NCI-H1930 (cell line): ENCODE measurements around the gene CDCA3.
A peak's percentile ranks its signal among the peaks of the same experiment; 100 is the strongest.

Experiments
- DNase-seq, 2 experiments: peaks; one replicate each; lab custom pipeline; 2025; lab: John Stamatoyannopoulos, UW

CDCA3 gene

GRCh38 chr12:6831450-6831995 is 19.6 kb downstream of the CDCA3 start:
- DNase-seq = no peak

DNA sequence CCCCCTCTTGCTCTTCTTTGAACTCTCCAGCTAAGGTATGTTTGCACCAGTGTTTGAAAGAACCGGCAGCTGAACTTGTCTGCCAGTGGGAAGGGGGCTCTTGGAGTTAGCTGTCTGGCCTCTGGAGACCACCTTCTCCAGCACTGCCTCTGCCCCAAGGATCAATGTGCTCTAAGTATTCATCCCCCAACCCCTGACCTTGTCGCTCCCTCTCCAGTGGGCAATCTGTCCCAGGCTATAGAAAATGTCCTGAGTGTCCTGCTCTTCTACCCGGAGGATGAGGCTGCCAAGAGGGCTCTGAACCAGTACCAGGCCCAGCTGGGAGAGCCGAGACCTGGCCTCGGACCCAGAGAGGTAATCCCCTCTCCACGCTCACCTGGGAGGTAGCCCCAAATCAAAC is 20.1 kb downstream of the CDCA3 start:
- DNase-seq = no peak

DNA sequence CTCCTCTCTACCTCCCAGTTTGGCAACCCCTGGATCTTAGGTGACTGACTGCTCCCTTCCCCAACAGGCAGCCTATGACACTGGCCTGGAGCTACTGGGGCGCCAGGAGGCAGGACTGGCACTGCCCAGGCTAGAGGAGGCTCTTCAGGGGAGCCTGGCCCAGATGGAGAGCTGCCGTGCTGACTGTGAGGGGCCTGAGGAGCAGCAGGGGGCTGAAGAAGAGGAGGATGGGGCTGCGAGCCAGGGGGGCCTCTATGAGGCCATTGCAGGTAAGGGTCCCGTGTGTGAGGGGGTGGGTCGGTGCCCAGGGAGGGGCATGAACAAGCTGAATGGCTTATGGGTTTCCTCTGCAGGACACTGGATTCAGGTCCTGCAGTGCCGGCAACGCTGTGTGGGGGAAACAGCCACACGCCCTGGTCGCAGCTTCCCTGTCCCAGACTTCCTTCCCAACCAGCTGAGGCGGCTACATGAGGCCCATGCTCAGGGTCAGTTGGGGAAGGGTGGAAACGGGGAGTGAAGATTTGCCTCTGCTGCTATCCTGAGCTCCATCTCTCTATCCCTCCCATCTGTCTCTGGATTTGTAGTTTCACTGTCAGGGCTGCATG is 20.7 kb downstream of the CDCA3 start:
- no peak for DNase-seq

- peak in 1 of 2 experiments; percentile 59 for DNase-seq
These were observed 21.4 kb downstream of the CDCA3 start for GRCh38 chr12:6829536-6830220.

GRCh38 chr12:6828781-6829535 is 22.1 kb downstream of the CDCA3 start:
- peak; percentile 35 to 59 for DNase-seq

DNA sequence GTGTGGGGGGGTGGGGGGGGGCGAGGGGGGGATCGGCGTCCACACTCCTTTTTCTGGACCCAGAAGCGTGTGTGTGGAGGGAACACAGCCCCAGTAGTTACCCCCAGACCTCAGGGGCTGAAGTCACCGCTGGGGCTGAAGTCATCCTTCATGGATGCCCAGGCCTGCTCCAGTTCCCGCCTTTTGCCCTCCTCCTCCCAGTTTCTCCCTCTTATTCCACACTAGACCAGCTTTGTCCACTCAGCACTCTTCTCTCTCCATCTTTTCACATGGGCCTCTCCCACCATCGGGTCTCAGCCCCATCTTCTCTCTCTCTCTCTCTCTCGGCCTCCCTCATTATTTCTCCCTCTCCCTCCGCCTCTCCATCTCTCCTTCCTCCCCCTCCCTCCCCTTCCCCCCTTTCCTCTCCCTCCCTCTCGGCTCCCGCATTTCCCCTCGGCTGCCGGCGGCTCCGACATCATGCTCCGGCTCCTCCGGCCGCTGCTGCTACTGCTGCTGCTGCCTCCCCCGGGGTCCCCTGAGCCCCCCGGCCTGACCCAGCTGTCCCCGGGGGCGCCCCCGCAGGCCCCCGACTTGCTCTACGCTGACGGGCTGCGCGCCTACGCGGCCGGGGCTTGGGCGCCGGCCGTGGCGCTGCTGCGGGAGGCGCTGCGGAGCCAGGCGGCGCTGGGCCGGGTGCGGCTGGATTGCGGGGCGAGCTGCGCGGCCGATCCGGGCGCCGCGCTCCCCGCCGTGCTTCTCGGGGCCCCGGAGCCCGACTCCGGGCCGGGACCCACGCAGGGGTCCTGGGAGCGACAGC is 22.9 kb downstream of the CDCA3 start, which contains the start of gene P3H3:
TSS of gene P3H3 (plus strand) at position 426 of the 799 bp plus-strand sequence. CDS start at position 460, 34 bp downstream.
- DNase-seq = peak; percentile 43 to 48

DNA sequence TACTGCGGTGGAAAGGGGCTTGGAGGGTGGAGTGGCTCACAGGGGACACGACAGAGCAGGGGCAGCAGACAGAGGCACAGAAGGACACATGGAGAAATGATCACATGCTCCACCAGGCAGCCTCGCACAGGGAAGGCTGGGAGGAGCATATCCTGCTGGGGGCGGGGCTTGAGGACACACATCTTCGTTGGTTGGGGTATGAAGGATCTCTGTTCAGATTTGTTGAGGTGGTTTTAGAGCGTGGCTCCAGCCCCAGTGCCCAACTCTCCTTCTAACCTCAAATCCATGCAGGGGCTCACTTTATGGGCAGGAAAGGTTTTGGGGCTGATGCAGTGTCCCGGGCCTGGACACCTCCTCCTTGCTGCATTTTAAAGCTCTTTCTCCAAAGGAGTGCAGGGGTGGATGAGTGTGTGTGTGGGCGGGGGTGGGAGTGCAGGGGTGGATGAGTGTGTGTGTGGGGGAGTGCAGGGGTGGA is 23.6 kb downstream of the CDCA3 start:
- peak; percentile 61 to 67 for DNase-seq

GRCh38 chr12:6826734-6827436 is 24.2 kb downstream of the CDCA3 start:
- DNase-seq = no peak

- DNase-seq = no peak
These were observed 24.9 kb downstream of the CDCA3 start for GRCh38 chr12:6826125-6826733.

- peak; percentile 78 to 88 for DNase-seq
These were observed 25.5 kb downstream of the CDCA3 start for GRCh38 chr12:6825398-6826124.

GRCh38 chr12:6824901-6825381 is 26.1 kb downstream of the CDCA3 start:
- DNase-seq = peak in 1 of 2 experiments; percentile 41

GRCh38 chr12:6824085-6824775 is 26.9 kb downstream of the CDCA3 start:
- no peak for DNase-seq

- DNase-seq = no peak
These were observed 27.7 kb downstream of the CDCA3 start for GRCh38 chr12:6823182-6824084.

DNA sequence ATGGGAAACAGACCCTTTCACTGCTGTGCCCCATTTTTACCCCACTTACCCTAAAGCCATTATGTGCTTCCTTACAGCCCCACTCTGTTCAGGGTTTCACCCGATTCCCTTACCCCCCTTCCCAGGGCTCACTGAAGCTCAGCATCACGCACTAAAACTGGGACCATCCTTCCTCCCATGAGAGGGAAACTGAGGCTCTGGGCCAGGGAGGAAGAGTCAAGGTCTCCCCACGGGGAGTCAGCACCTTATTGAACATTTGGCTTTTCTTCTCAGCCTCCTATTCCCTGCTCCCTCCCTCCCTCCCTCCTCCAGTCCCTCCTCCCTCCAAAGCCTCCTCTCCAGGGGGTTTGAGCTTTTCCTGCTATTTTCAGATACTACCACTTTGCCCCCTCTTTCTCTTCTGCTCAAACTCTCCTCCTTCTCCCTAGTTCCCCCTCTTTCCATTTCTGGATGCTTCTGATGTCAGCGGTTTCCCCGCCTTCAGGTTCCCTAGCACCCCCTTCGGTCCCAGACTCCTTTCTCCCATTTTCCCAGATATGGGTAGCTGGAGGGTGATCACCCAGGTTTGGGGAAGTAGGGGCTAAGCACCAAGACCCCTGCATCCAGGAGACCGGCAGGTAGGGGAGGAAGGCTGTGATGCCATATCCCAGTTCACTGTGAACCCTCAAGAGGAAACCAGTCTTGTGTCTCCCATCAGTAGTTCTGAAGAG is 28.5 kb downstream of the CDCA3 start:
- DNase-seq = no peak

DNA sequence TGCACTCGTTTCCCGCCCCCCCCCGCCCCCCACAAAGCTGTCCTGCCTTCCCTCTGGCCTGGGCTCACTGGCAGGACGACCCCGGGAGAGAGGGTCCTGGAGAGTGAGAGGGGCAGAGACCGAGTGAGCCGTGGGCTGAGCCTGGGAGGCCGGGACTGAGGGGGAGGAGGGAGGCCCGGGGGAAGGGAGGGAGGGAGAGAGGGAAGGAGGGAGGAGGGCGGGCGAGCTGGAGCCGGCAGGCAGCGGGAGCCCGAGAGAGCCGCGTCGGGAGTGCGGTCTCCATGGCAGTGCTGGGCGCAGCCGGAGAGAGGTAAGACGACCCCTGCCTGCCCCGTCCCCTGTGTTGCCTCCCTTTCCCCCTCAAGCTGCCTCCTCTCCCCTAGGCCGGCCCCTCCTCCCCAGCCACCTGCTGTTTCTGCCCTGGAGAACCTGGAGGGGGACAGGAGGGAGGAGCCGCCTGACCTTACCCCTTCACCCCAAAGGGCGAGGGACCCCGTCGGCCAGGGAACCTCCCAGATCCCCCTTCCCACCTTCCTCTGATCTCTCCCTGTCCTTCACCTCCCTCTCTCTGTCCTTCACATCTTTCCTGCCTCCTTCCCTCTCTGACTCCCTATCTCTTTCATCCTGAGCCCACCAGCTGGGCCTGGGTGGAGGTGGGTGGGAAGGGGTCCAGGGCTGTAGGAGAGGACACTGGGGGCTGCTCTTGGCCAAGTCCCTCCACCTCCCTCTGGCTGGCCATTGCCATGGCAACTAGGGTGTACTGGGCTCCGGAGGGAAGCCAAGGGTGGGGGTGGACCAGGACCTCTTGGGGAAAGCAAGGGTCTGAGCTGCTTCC is 29.3 kb downstream of the CDCA3 start, which contains the start of gene GPR162:
TSS of gene GPR162 (plus strand) at position 231 of the 835 bp plus-strand sequence. CDS start 2,078 bp downstream, outside the sequence.
- peak in 1 of 2 experiments; percentile 34 for DNase-seq

DNA sequence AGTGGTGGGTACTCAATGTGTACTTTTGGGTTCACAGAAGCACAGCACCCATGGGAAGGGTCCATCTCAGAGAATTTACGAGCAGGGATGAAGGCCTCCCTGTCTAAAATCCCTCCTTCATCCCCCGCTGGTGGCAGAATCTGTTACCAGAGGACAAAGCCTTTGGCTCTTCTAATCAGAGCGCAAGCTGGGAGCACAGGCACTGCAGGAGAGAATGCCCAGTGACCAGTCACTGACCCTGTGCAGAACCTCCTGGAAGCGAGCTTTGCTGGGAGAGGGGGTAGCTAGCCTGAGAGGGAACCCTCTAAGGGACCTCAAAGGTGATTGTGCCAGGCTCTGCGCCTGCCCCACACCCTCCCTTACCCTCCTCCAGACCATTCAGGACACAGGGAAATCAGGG is 30.9 kb downstream of the CDCA3 start:
- no peak for DNase-seq
